ENCODE results near the gene FBN3.

The FBN3 gene

DNA sequence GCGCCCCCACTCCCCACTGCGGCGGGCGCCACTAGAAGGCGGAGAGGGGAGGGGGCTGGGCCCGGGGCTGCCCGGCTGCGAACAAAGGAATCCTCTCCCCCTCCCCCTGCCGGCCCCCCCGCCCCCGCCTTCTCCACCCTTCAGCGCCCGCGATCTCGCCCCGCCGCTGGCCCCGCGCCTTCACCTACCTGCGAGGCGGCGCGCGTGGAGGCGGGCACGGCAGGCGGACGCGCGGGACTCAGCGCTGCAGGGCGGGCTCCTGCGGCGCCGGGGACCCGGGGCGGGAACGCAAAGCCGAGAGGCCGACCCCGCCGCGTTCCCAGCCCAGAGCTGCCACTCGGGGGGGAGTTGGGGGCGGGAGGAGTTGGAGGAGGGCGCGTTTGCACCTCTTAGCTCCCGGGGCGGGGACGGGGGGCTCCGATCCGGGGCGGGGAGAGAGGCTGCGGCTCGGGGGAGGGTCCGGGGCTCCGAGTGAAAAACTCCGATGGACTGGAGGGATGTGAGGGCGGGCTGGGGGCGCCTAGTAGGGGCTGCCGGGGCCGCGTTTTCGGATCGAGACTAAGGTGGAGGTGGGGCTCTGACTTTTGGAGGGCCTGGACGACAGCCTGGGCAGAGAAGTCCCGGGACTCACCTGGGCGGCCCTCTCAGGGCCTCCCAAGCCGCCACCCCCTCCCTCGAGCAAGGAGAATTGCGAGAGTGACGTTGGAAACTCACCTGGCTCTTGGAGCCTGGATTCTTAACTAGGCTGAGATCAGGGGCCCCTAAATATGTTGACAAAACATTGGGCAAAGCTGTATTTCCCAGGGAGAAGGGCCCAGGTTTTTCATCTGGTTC is at the start of gene FBN3:
Gene FBN3 (minus strand): TSS at position 332 of the 834 bp plus-strand sequence. CDS start 2,112 bp downstream, outside the sequence.
- TF ChIP-seq, protein P1, sequence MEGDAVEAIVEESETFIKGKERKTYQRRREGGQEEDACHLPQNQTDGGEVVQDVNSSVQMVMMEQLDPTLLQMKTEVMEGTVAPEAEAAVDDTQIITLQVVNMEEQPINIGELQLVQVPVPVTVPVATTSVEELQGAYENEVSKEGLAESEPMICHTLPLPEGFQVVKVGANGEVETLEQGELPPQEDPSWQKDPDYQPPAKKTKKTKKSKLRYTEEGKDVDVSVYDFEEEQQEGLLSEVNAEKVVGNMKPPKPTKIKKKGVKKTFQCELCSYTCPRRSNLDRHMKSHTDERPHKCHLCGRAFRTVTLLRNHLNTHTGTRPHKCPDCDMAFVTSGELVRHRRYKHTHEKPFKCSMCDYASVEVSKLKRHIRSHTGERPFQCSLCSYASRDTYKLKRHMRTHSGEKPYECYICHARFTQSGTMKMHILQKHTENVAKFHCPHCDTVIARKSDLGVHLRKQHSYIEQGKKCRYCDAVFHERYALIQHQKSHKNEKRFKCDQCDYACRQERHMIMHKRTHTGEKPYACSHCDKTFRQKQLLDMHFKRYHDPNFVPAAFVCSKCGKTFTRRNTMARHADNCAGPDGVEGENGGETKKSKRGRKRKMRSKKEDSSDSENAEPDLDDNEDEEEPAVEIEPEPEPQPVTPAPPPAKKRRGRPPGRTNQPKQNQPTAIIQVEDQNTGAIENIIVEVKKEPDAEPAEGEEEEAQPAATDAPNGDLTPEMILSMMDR (IDR thresholded peaks at IDR 0.05; ENCODE audit: low read depth, low read length), result no peak
- DNase-seq (ENCODE audit: low read depth in 2 of 2), result no peak
- H3K4me3 ChIP-seq (replicated peaks in 1 of 2; ENCODE audit: low read depth in 2 of 2, low read length in 2 of 2), result no peak within 1 kb of the TSS

DNA sequence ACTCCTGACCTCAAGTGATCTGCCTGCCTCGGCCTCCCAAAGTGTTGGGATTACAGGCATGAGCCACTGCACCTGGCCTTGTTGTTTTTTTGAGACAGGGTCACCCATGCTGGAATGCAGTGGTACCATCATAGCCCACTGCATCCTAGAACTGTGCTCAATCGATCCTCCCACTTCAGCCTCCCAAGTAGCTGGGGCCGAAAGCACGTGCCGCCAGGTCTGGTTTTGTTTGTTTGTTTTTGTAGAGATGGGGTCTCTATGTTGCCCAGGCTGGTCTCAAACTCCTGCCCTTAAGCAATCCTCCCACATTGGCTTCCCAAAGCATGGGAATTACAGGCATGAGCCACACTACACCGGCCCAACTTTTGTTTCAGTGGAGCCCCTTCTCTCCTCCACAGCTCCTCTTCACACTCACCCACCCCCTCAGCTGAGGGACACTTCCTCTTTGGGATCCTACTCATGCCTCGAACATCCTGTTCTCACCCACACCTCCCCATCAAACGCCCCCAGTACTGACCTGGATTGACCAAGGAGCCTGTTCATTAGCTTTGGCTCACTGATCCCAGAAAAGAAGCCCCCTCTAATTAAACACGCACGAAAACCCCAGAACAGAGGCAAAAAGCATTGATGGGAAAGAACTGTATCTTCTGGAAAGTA is 47.0 kb upstream of the FBN3 start:
- TF ChIP-seq, protein P1 (IDR thresholded peaks at IDR 0.05; ENCODE audit: low read depth, low read length), result no peak
- no peak overlapping the region for H3K4me3 ChIP-seq (replicated peaks in 1 of 2; ENCODE audit: low read depth in 2 of 2, low read length in 2 of 2)
- DNase-seq (ENCODE audit: low read depth in 2 of 2), result no peak

DNA sequence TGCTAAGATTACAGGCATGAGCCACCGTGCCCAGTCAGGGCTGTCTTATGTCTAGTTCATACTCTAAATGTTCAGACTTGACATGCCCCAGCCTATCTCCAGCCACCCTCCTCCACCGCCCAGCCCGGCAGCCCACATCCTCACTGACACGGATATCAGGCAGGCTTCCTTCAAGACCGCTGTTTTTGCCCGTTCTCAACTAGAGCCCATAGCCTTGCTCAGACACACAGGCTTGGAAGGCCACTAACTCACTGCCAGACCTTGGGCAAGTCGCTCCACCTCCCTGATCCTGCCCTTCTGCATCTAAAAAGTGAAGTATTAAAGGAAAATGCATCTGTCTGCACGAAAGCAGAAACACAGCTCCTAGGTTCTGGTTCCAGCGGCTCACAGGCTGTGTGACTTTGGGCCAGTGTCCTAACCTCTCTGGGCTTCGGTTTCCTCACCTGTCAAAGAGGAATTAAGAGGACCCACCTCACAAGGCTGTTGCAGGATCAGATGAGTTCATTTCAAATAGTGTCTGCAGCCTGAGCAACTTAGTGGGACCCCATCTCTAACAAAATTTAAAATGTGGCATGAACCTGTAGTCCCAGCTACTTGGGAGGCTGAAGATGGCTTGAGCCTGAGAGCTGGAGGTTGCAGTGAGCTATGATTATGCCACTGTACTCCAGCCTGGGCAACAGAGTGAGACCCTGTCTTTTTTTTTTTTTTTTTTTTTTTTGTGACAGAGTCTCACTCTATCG is 45.3 kb upstream of the FBN3 start:
- H3K4me3 ChIP-seq (replicated peaks in 1 of 2; ENCODE audit: low read depth in 2 of 2, low read length in 2 of 2), result no peak overlapping the region
- TF ChIP-seq, protein P1 (IDR thresholded peaks at IDR 0.05; ENCODE audit: low read depth, low read length), result no peak
- no peak for DNase-seq (ENCODE audit: low read depth in 2 of 2)

DNA sequence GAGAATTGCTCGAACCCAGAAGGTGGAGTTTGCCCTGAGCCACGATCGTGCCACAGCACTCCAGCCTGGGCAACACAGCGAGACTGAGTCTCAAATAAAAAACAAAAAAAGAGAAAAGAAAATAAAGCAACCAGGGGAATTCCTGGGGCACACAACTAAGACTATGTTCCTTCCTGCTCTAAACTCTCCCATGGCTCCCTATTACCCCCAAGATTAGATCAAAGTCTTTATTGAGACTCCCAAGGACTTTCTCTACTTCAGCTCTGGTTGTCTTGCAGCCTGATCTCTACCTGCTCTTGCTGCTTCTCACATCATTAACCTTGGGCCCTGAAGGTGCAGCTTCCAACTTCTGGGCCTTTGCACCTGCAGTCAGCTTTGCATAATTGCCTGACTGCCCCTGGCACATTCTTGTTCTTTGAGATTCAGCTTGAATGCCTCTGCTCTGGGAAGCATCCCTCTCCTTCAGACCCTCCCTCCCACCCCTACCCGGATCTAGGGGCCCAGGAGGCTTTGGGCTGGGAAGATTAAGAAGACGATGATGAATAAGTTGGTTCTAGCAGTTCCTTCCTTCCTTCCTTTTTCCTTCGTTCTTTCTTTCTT is 42.9 kb upstream of the FBN3 start:
- no peak for DNase-seq (ENCODE audit: low read depth in 2 of 2)
- no peak overlapping the region for H3K4me3 ChIP-seq (replicated peaks in 1 of 2; ENCODE audit: low read depth in 2 of 2, low read length in 2 of 2)
- TF ChIP-seq, protein P1 (IDR thresholded peaks at IDR 0.05; ENCODE audit: low read depth, low read length), result no peak

DNA sequence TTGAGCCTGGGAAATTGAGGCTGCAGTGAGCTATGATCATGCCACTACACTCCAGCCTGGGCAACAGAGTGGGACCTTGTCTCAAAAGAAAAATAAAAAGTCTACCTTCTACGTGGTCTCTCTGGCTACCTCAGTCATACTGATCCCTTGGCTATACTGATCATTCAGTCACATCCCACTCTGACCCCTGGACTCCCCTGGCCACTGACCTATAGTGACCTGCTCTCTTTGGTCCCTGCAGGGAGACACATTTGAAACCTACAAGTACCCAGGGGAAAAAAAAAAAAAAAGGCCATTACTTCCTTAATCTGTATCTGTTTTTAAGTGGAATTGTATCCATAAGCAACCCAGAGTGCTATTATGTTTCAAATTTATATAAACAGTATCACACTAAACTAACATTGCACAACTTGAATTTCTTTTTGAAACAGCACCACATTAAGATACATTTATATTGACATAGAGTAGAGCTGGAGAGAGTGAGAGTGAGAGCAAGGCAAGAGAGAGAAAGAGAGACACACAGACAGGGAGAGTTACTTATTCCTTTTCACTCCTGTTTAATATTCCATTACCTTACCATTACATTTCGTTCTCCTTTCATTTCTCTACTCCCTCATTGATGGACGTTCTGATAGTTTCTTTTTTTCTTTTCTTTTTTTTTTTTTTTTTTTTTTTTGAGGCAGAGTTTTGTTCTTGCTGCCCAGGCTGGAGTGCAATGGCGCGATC is 36.1 kb upstream of the FBN3 start:
- DNase-seq (ENCODE audit: low read depth in 2 of 2), result no peak
- TF ChIP-seq, protein P1 (IDR thresholded peaks at IDR 0.05; ENCODE audit: low read depth, low read length), result no peak
- H3K4me3 ChIP-seq (replicated peaks in 1 of 2; ENCODE audit: low read depth in 2 of 2, low read length in 2 of 2), result no peak overlapping the region

DNA sequence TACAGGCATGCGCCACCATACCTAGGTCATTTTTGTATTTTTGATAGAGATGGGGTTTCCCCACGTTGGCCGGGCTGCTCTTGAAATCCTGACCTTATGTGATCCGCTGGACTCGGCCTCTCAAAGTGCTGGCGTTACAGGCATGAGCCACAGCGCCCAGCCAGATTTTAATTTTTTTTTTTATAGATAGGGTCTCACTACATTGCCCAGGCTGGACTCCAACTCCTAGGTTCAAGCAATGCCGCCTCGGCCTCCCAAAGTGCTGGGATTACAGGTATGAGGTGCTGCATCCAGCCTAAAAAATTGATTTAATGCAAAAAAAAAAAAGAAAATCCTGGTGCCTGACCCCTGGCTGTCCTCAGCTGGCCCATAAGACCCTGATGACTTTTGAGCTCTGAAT is 34.9 kb upstream of the FBN3 start:
- H3K4me3 ChIP-seq (replicated peaks in 1 of 2; ENCODE audit: low read depth in 2 of 2, low read length in 2 of 2), result no peak overlapping the region
- TF ChIP-seq, protein P1 (IDR thresholded peaks at IDR 0.05; ENCODE audit: low read depth, low read length), result no peak
- no peak for DNase-seq (ENCODE audit: low read depth in 2 of 2)

All from cardiac fibroblast (primary cell).